Measurements from ENCODE around the gene HMCES.

Gene HMCES

DNA sequence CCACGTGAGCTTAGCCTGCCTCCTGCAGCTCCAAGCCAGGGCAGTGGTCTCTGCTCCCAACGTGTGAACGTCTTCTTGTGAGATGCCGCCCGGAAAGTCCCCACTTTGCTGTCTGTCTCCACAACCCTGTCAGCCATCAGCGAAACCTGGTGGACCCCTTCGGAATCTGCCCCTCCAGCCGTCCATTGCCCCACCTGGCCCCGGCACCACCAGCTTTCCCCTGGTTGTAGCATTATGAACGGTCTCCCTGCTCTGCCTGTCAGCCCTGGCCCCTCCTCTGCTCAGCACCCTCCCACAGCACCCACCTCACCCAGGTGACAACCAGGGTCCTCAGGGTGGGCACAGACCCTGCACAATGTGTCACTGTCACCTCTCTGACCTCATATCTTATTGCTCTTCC lies 71.1 kb downstream of the HMCES start:
- no peak for DNase-seq

DNA sequence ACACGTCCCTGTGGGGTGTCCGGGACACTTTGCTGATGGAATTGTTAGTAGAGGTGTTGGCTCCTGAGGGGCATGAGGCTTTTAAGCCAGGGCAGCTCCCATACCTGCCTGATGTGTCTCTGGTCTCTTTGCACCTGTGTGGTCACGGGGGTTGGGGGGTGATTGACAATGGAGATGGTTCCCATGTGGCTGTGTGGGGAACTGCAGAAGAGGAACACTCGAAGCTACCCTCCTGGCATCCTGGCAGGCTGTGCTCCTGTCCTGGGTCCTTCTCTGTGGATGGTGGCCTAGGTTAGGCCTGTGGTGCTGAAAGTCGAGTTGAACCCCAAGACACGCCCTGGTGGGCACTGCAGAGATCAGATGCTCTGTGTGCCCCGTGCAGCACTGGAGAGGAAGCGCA lies 73.4 kb downstream of the HMCES start:
- DNase-seq = no peak

DNA sequence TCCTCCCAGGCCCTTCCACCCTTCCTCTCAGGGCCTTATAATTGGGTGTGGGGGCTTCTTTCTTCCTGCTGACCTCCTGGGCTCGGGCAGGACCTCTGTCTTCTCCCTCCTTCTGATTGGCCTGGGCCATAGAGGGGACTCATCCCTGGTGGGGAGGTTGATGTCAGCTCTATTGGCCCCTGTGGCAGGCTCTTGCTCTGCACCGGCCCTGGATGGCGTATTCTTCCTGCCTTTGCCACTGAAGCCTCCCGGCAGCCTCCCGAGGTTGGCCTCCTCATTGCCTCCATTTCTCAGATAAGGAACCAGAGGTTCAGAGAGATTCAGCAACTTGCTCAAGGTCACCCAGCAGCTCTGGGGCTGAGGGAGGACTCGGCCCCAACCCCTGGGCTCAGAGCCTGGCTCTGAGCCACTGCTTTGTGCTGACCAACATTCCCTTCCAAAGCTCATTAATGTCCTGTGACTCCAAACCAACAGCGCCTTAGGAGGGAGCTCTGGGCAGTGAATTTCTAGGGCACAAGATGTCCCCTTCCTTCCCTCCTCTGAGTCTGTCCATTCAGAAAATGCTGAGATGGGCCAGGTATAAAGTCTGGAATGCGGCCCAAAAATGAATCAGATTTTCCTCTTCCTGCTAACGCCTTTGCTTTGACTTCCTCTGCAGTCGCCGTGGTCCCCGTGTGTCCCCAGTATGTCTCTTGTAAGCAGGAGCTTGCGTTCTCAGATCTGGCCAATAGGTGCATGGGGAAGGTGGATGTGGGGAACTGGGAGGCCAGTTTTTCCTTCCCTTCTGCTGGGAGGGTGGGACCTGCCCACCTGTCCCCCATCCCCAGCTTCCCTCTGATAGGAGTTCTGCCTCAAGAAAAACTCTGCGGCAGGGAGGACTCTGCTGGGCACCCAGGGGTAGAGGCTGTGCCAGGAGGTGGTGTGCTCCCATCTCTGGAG lies 74.2 kb downstream of the HMCES start:
- DNase-seq = no peak

DNA sequence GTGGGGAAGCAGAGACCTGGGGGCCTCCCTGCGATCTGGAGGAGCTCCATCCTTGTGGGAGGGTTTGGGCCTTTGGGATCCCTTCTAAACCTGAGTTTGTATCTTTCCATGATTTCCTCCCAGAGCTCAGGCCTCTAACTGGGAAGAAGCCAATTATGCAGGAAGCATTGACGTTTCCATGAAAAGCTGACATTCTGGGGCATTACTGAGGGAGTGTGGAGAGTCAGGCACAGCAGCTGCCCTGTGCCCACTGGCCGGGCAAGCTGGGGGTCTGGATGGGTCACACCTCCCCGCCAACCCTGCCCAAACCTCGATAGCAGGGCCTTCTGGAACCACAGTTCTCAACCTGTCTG lies 74.9 kb downstream of the HMCES start:
- DNase-seq = no peak
